GM21360 (cell line): ENCODE data around the gene SPTA1.
"Not testable (repeated sequence)": the region's sequence is repeated elsewhere in the genome, so short reads cannot be mapped to it uniquely, and the experiment has no call there.

Experiments used
- ATAC-seq: cut with Tn5 transposase; IDR thresholded peaks from one replicate; pipeline ENCODE4 v1.9.1; 2021; ENCODE audit warnings: mild to moderate bottlenecking, moderate library complexity; ENCODE audit not compliant: unreplicated experiment

SPTA1 gene

GRCh38 chr1:158686111-158687009 is at the start of gene SPTA1:
Gene SPTA1, minus strand, starts transcription at chr1:158686715. Its CDS starts 198 bp downstream, at chr1:158686517.
- ATAC-seq = no peak

GRCh38 chr1:158735848-158736247 is 49.3 kb upstream of the SPTA1 start:
- no peak for ATAC-seq

- no peak for ATAC-seq
Measured at GRCh38 chr1:158732524-158732923, 46.0 kb upstream of the SPTA1 start.

- ATAC-seq = no peak
Measured at GRCh38 chr1:158731707-158732106, 45.2 kb upstream of the SPTA1 start.

- no peak for ATAC-seq
Measured at GRCh38 chr1:158730453-158730852, 43.9 kb upstream of the SPTA1 start.

- ATAC-seq = no peak
Measured at GRCh38 chr1:158728510-158729225, 42.2 kb upstream of the SPTA1 start.

- no peak for ATAC-seq
Measured at GRCh38 chr1:158724442-158724841, 37.9 kb upstream of the SPTA1 start.

- ATAC-seq = no peak
Measured at GRCh38 chr1:158720620-158721019, 34.1 kb upstream of the SPTA1 start, which contains the start of gene OR6K3. Gene OR6K3, minus strand, starts transcription at chr1:158720720. Its CDS starts 2,605 bp downstream, at chr1:158718115.

GRCh38 chr1:158719664-158720063 is 33.1 kb upstream of the SPTA1 start:
- no peak for ATAC-seq

- ATAC-seq = no peak
Measured at GRCh38 chr1:158717344-158717743, 30.8 kb upstream of the SPTA1 start.

GRCh38 chr1:158716335-158716734 is 29.8 kb upstream of the SPTA1 start:
- ATAC-seq = peak; percentile 67

- ATAC-seq = no peak
Measured at GRCh38 chr1:158714754-158715153, 28.2 kb upstream of the SPTA1 start.

GRCh38 chr1:158711098-158711497 is 24.6 kb upstream of the SPTA1 start:
- ATAC-seq = no peak

GRCh38 chr1:158706096-158706495 is 19.6 kb upstream of the SPTA1 start:
- ATAC-seq = no peak

GRCh38 chr1:158700552-158700951 is 14.0 kb upstream of the SPTA1 start, which contains the start of gene OR6K2:
Gene OR6K2, minus strand, starts transcription at chr1:158700652. Its CDS starts 0 bp downstream, at chr1:158700652.
- ATAC-seq = no peak

GRCh38 chr1:158694596-158694995 is 8.1 kb upstream of the SPTA1 start:
- ATAC-seq = no peak

GRCh38 chr1:158692356-158692755 is 5.8 kb upstream of the SPTA1 start:
- ATAC-seq = no peak

GRCh38 chr1:158691907-158692306 is 5.4 kb upstream of the SPTA1 start:
- ATAC-seq = no peak

- ATAC-seq = not testable (repeated sequence)
Measured at GRCh38 chr1:158691149-158691548, 4.6 kb upstream of the SPTA1 start.

GRCh38 chr1:158689875-158690274 is 3.4 kb upstream of the SPTA1 start:
- no peak for ATAC-seq

- ATAC-seq = no peak
Measured at GRCh38 chr1:158689110-158689509, 2.6 kb upstream of the SPTA1 start.

GRCh38 chr1:158688343-158688742 is 1.8 kb upstream of the SPTA1 start:
- not testable (repeated sequence) for ATAC-seq
